Measurements from ENCODE around the gene ELMOD1. TPM values are rescaled to one million over a fixed set of nuclear protein-coding genes. Genes with fewer than 3 reads are reported as not detected.
"Not testable (repeated sequence)": the region's sequence is repeated elsewhere in the genome, so short reads cannot be mapped to it uniquely, and the experiment has no call there.

ELMOD1 gene
- total RNA-seq, 1 experiment from 2014 or later: not detected

DNA sequence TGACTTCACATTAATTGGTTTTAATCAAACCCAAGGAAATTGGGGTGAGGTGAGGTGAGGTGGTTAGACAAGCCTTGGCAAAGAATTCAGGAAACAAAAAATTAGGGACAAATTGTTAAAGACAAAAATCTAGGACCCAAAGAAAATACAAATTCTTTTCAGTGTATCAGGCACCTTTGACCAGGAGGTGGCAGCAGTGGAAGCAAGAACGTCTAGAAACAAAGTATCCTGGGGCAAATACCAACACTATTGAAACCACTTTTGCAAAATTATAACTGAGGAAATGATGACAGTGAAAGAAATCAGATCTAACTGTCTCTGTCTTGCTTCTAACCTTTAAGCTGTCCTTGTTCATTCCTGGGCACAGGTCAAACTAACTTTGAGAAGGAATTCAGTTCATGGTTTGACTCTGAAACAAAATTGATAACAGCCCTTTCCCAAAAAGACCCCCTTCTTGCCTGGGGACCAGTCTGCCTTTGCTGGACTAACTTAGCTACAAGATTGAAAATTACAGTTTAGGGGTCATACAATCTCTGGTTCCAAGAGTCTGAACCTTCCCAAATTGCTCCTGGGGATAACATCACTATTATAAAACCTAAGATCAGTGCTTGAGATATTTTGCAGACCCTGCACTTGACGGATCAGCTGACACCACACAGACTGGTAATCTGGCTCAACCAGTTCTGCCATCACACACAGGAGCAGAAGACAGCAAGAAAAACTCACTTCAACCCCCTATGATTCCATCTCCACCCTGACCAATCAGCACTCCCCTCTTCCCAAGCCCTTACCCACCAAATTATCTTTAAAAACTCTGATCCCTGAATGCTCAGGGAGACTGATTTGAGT lies 14.2 kb upstream of the ELMOD1 start:
- H3K27me3 ChIP-seq (replicated peaks; ENCODE audit: insufficient read depth, low read depth, low read length, poor library complexity); BruUV-seq (replicated peaks); H3K27ac ChIP-seq (ENCODE audit: low read depth, low read length, poor library complexity, severe bottlenecking); H3K36me3 ChIP-seq (ENCODE audit: insufficient read depth, low read length, poor library complexity, severe bottlenecking); POLR2A ChIA-PET (ENCODE audit: low non-redundant PET); H3K4me1 ChIP-seq (ENCODE audit: insufficient read depth, low read length, poor library complexity, severe bottlenecking); H3K9me3 ChIP-seq (ENCODE audit: low read depth, low read length, poor library complexity, severe bottlenecking); H3K4me3 ChIP-seq (ENCODE audit: low read depth, low read length, poor library complexity, severe bottlenecking): not testable (repeated sequence)
- intact Hi-C loops (cut with micrococcal nuclease; ENCODE audit: unreplicated experiment): loop anchor here (1.0 to 10.0 kb wide), 3 partner anchors 113 to 318 kb away; no protein-coding TSS in a partner anchor
- DNase-seq (ENCODE audit: low spot score): peak; percentile 70
- CTCF ChIA-PET: interaction anchor here (1.4 kb wide), 1 partner anchor 113 kb away, joined by 3 read pairs; no protein-coding TSS in a partner anchor
- TF ChIP-seq CTCF (conservative IDR thresholded peaks at IDR 0.05; ENCODE audit: low read depth, low read length): peak; percentile 86

DNA sequence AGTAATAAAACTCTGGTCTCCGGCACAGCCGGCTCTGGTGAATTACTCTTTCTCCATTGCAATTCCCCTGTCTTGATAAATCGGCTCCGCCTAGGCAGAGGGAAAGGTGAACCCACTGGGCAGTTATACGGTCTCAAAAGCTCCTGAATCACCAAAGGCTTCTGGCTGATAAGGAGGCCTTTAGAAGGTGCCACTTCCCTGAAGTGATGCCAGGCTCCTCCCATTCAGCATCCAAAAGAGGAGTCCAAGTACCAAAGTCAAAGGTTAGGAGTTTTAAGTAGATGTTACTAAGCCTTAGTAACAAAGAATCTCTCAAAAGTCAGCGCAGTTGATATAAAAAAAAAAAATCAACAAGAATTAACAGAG lies 13.6 kb upstream of the ELMOD1 start:
- ChIA-PET POLR2A (ENCODE audit: low non-redundant PET) (no interaction called here), CTCF (interaction anchor here (1.4 kb wide), 1 partner anchor 112 kb away, joined by 3 read pairs; no protein-coding TSS in a partner anchor)
- Histone ChIP-seq H3K9me3 (ENCODE audit: low read depth, low read length, poor library complexity, severe bottlenecking) (no peaks in the 10 kb centered on the region), H3K27me3 (replicated peaks; ENCODE audit: insufficient read depth, low read depth, low read length, poor library complexity) (no peaks in the 10 kb centered on the region), H3K4me1 (ENCODE audit: insufficient read depth, low read length, poor library complexity, severe bottlenecking) (no peaks in the 10 kb centered on the region), H3K4me3 (ENCODE audit: low read depth, low read length, poor library complexity, severe bottlenecking) (no peak overlapping the region), H3K27ac (ENCODE audit: low read depth, low read length, poor library complexity, severe bottlenecking) (no peak overlapping the region), H3K36me3 (ENCODE audit: insufficient read depth, low read length, poor library complexity, severe bottlenecking) (no peaks in the 10 kb centered on the region)
- intact Hi-C loops (cut with micrococcal nuclease; ENCODE audit: unreplicated experiment): loop anchor here (2.0 to 10.0 kb wide), 2 partner anchors 193 to 317 kb away; no protein-coding TSS in a partner anchor
- DNase-seq (ENCODE audit: low spot score): no peak
- no peak for TF ChIP-seq CTCF (conservative IDR thresholded peaks at IDR 0.05; ENCODE audit: low read depth, low read length)
- TF ChIP-seq EZH2 (IDR thresholded peaks at IDR 0.05; ENCODE audit: borderline replicate concordance, low read depth, low read length, poor library complexity, severe bottlenecking): no peak
- no TSS peak for BruUV-seq (replicated peaks)

GRCh38 chr11:107579169-107579568 lies 11.8 kb upstream of the ELMOD1 start:
- H3K27me3 ChIP-seq (replicated peaks; ENCODE audit: insufficient read depth, low read depth, low read length, poor library complexity): peaks cover 10% of the 10 kb centered on the region
- H3K4me1 ChIP-seq (ENCODE audit: insufficient read depth, low read length, poor library complexity, severe bottlenecking); H3K36me3 ChIP-seq (ENCODE audit: insufficient read depth, low read length, poor library complexity, severe bottlenecking); BruUV-seq (replicated peaks); CTCF ChIA-PET; H3K27ac ChIP-seq (ENCODE audit: low read depth, low read length, poor library complexity, severe bottlenecking); DNase-seq (ENCODE audit: low spot score); H3K9me3 ChIP-seq (ENCODE audit: low read depth, low read length, poor library complexity, severe bottlenecking); POLR2A ChIA-PET (ENCODE audit: low non-redundant PET); H3K4me3 ChIP-seq (ENCODE audit: low read depth, low read length, poor library complexity, severe bottlenecking): not testable (repeated sequence)
- intact Hi-C loops (cut with micrococcal nuclease; ENCODE audit: unreplicated experiment): loop anchor here (10.0 kb wide), 1 partner anchor 316 kb away; no protein-coding TSS in a partner anchor

- Histone ChIP-seq H3K36me3 (ENCODE audit: insufficient read depth, low read length, poor library complexity, severe bottlenecking) (no peaks in the 10 kb centered on the region), H3K27me3 (replicated peaks; ENCODE audit: insufficient read depth, low read depth, low read length, poor library complexity) (peaks cover 21% of the 10 kb centered on the region), H3K4me3 (ENCODE audit: low read depth, low read length, poor library complexity, severe bottlenecking) (no peak overlapping the region), H3K4me1 (ENCODE audit: insufficient read depth, low read length, poor library complexity, severe bottlenecking) (no peaks in the 10 kb centered on the region), H3K9me3 (ENCODE audit: low read depth, low read length, poor library complexity, severe bottlenecking) (no peaks in the 10 kb centered on the region), H3K27ac (ENCODE audit: low read depth, low read length, poor library complexity, severe bottlenecking) (no peak overlapping the region)
- no peak for DNase-seq (ENCODE audit: low spot score)
- POLR2A ChIA-PET (ENCODE audit: low non-redundant PET): no interaction called here
- CTCF ChIA-PET: no interaction called here
- TF ChIP-seq EZH2 (IDR thresholded peaks at IDR 0.05; ENCODE audit: borderline replicate concordance, low read depth, low read length, poor library complexity, severe bottlenecking) (no peak), CTCF (conservative IDR thresholded peaks at IDR 0.05; ENCODE audit: low read depth, low read length) (no peak)
- BruUV-seq (replicated peaks): no TSS peak
- intact Hi-C loops (cut with micrococcal nuclease; ENCODE audit: unreplicated experiment): no loop called here
Observed at GRCh38 chr11:107581147-107581546, 9.8 kb upstream of the ELMOD1 start.
